Ishikawa (cell line): ENCODE measurements around the gene RHCE.

Experiments
- CEBPB ChIP-seq: IDR thresholded peaks from 2 replicates; pipeline ENCODE4 v1.6.1; 2012
- CREB1 ChIP-seq: IDR thresholded peaks from 2 replicates; pipeline ENCODE4 v1.6.1; 2012; ENCODE audit warnings: low read depth
- EGR1 ChIP-seq: IDR thresholded peaks from 2 replicates; pipeline ENCODE4 v1.6.1; 2012
- EP300 ChIP-seq: IDR thresholded peaks from 2 replicates; pipeline ENCODE4 v1.6.1; 2012; ENCODE audit warnings: borderline replicate concordance
- FOXM1 ChIP-seq: IDR thresholded peaks from 2 replicates; pipeline ENCODE4 v1.6.1; 2012; ENCODE audit warnings: low read depth, borderline replicate concordance
- NFIC ChIP-seq: IDR thresholded peaks from 2 replicates; pipeline ENCODE4 v1.6.1; 2012
- RAD21 ChIP-seq: IDR thresholded peaks from 2 replicates; pipeline ENCODE4 v1.6.1; 2012; ENCODE audit warnings: low read depth
- TAF1 ChIP-seq: IDR thresholded peaks from 2 replicates; pipeline ENCODE4 v1.6.1; 2012; ENCODE audit warnings: low read depth, mild to moderate bottlenecking
- TCF12 ChIP-seq: IDR thresholded peaks from 2 replicates; pipeline ENCODE4 v1.6.1; 2012; ENCODE audit warnings: low read depth
- TEAD4 ChIP-seq: IDR thresholded peaks from 2 replicates; pipeline ENCODE4 v1.6.1; 2012
- YY1 ChIP-seq: IDR thresholded peaks from 2 replicates; pipeline ENCODE4 v1.6.1; 2012; ENCODE audit warnings: low read depth
- ZBTB7A ChIP-seq: IDR thresholded peaks from 2 replicates; pipeline ENCODE4 v1.6.1; 2012; ENCODE audit warnings: low read depth
- TF ChIP-seq, protein P1 (sequence below): IDR thresholded peaks from 2 replicates; pipeline ENCODE4 v1.6.1; 2012
- TF ChIP-seq, protein P2 (sequence below): IDR thresholded peaks from 2 replicates; pipeline ENCODE4 v1.6.1; 2012; ENCODE audit warnings: low read depth, mild to moderate bottlenecking
- TF ChIP-seq, protein P3 (sequence below): IDR thresholded peaks from 2 replicates; pipeline ENCODE4 v1.6.1; 2012

Gene RHCE

DNA sequence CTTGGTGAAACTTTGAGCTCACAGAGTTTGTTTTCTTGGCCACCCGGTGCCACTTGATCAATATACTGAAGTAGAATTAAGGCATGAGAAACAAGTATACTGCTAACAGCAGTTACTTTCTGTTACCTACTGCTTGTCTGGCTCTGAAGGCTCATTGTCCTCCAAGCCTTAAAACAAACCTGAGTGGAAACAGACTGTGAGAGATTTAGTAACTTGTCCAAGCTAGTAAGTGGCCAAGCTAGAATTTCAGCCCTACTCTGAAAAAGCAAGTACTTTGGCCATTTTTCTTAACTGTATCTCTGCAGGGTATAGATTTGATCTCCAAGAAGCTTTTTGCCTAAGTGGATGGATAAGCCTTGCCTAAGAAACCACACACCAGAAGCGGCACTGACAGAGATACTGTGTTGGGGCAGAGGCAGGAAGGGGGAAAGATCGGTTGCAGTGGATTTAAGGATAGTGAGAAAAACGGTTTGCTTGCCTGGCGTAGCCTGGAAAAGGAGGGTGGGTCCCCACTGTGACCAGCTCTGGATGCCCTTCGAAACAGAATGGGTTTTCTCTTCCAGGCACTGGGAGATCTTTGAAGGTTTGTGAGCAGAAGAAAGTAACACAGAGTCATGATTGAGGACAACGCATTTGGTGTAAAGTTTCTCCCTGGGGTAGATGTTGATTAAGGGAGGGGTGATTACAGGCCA is 8.0 kb upstream of the RHCE start:
- TF ChIP-seq TAF1 (no peak), EP300 (no peak), CREB1 (no peak), FOXM1 (no peak), TEAD4 (no peak), YY1 (no peak), EGR1 (no peak), NFIC (no peak), TCF12 (no peak), CEBPB (no peak), RAD21 (no peak)
- TF ChIP-seq, protein P1, sequence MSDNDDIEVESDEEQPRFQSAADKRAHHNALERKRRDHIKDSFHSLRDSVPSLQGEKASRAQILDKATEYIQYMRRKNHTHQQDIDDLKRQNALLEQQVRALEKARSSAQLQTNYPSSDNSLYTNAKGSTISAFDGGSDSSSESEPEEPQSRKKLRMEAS = no peak
- TF ChIP-seq, protein P2, sequence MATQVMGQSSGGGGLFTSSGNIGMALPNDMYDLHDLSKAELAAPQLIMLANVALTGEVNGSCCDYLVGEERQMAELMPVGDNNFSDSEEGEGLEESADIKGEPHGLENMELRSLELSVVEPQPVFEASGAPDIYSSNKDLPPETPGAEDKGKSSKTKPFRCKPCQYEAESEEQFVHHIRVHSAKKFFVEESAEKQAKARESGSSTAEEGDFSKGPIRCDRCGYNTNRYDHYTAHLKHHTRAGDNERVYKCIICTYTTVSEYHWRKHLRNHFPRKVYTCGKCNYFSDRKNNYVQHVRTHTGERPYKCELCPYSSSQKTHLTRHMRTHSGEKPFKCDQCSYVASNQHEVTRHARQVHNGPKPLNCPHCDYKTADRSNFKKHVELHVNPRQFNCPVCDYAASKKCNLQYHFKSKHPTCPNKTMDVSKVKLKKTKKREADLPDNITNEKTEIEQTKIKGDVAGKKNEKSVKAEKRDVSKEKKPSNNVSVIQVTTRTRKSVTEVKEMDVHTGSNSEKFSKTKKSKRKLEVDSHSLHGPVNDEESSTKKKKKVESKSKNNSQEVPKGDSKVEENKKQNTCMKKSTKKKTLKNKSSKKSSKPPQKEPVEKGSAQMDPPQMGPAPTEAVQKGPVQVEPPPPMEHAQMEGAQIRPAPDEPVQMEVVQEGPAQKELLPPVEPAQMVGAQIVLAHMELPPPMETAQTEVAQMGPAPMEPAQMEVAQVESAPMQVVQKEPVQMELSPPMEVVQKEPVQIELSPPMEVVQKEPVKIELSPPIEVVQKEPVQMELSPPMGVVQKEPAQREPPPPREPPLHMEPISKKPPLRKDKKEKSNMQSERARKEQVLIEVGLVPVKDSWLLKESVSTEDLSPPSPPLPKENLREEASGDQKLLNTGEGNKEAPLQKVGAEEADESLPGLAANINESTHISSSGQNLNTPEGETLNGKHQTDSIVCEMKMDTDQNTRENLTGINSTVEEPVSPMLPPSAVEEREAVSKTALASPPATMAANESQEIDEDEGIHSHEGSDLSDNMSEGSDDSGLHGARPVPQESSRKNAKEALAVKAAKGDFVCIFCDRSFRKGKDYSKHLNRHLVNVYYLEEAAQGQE = no peak
- TF ChIP-seq, protein P3, sequence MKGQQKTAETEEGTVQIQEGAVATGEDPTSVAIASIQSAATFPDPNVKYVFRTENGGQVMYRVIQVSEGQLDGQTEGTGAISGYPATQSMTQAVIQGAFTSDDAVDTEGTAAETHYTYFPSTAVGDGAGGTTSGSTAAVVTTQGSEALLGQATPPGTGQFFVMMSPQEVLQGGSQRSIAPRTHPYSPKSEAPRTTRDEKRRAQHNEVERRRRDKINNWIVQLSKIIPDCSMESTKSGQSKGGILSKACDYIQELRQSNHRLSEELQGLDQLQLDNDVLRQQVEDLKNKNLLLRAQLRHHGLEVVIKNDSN = no peak

GRCh38 chr1:25427696-25428095 is 7.1 kb upstream of the RHCE start:
- no peak for TF ChIP-seq EP300
- TF ChIP-seq CEBPB = no peak
- TF ChIP-seq, protein P3 = no peak
- TF ChIP-seq, protein P1 = no peak
- TF ChIP-seq NFIC = no peak

GRCh38 chr1:25425098-25426085 is 4.8 kb upstream of the RHCE start:
- no peak for TF ChIP-seq EP300
- TF ChIP-seq TEAD4 = no peak
- TF ChIP-seq CREB1 = no peak
- TF ChIP-seq TAF1 = no peak
- no peak for TF ChIP-seq EGR1
- no peak for TF ChIP-seq YY1
- TF ChIP-seq NFIC = no peak
- TF ChIP-seq FOXM1 = no peak
- no peak for TF ChIP-seq ZBTB7A
- no peak for TF ChIP-seq TCF12
- no peak for TF ChIP-seq CEBPB
- TF ChIP-seq RAD21 = no peak
- TF ChIP-seq, protein P3 = no peak
- TF ChIP-seq, protein P1 = no peak
- TF ChIP-seq, protein P2 = no peak

GRCh38 chr1:25402947-25403803 is 17.4 kb downstream of the RHCE start:
- TF ChIP-seq RAD21 = peak; percentile 47
